Middle frontal gyrus (tissue), 1 donor: ENCODE data around the gene NTN4.
"Not testable (repeated sequence)": the region's sequence is repeated elsewhere in the genome, so short reads cannot be mapped to it uniquely, and the experiment has no call there.

Source experiments
- DNase-seq: peaks from one replicate; pipeline ENCODE4 v3.0.0-alpha.2; 2015; ENCODE audit warnings: low spot score; ENCODE audit errors: extremely low spot score

Gene NTN4

DNA sequence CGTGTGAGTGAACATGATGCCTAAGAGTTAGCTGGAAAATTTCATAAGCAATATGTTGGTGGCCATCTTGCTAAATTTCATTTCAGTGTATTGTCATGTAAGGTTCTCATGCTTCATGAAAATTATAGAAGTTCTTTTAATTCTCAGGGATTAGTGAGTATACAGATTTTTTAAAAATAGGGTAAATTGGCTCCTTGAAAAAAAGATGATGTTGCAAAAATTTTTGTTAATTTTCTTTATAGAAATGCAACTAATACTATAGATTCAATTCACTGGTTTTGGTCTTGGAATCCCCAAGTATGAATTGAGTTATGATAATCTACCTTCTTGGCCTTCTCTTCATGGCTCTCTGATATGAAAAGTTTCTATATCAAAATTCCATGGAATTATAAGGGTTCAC, 75.4 kb downstream of the NTN4 start:
- DNase-seq = no peak

DNA sequence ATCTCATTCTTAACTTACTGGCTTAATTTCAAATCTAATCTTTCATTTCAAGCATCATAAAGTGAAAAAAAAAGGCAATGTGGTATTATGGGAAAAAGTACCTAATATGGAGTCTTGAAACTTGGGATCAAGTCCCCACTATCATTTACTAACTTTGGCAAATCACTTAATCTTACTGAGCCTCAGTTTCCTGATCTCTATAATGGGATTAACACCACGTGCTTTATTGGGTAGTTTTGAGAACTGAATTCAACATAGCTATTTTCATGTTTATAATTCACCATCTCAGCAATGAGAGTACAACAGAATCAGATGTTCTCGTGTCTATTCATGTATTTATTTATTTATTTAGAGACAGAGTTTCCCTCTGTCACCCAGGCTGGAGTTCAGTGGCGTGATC, 78.3 kb downstream of the NTN4 start:
- DNase-seq = no peak

DNA sequence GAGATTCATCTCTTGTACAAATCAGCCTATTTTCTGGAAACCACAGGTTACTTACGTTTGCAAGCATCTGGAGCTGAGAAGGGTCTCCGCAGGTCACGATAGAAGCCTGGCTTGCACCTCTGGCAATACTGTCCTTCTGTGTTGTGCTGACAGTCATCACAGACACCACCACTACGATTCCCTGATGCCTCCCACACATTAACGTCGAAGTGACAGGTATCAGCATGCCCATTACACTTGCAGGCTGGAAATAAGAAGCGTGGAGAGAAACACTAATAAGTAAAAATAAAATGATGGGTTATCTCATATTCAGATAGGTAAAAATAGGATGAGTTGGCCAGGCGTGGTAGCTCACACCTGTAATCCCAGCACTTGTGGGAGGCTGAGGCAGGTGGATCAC, 80.2 kb downstream of the NTN4 start:
- no peak for DNase-seq

DNA sequence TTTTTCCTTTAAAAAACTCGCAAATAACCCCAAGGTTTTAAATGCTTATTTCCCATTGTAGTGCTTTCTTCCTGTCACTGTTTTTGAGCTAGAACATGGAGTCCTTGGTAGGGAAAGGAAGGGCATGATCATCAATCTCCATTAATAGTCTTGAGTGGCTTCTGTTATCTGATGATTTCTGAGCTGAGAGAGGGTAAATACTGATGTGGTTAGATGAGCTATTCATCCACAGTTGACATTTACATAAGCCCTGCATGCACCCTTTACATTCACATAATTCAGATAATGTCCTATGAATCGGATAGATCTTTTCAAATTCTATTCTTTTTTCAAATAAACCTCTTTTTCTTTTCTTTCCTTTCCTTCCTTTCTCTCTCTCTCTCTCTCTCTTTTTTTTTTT, 81.4 kb downstream of the NTN4 start:
- no peak for DNase-seq

DNA sequence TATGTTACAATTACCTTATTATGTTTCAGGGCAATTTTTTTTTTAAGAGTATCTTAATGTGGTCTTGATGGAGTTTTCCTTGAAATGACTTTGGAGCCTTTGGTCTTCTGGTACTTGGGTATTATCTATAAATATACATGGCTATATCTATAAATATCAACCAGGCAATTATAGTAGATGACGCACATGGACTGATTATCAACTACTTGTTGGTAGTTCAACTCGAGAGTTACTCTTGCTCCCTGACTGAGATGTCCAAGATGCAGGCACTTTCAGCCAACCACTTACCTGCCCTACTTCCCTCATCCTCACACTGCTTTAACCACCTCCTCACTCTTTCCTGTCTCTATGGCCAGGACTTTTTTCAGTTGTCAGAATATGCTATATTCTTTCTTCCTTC, 85.4 kb downstream of the NTN4 start:
- no peak for DNase-seq

DNA sequence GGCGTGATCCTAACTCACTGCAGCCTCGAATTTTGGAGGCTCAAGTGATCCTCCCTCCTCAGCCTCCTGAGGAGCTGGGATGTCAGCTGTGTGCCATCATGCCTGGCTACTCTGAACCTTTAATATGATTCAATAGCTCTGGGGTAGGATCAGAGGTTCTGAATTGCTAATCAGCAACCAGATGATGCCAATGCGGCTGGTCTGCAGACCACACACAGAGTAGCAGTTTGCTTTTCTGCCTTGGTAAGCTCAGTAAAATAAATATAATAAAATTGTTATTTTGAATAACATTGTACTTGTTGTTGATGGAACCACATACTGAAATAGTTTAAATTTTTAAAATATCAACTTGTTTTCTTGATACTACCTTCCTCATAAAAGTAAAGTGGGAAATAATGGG, 86.6 kb downstream of the NTN4 start:
- no peak for DNase-seq

DNA sequence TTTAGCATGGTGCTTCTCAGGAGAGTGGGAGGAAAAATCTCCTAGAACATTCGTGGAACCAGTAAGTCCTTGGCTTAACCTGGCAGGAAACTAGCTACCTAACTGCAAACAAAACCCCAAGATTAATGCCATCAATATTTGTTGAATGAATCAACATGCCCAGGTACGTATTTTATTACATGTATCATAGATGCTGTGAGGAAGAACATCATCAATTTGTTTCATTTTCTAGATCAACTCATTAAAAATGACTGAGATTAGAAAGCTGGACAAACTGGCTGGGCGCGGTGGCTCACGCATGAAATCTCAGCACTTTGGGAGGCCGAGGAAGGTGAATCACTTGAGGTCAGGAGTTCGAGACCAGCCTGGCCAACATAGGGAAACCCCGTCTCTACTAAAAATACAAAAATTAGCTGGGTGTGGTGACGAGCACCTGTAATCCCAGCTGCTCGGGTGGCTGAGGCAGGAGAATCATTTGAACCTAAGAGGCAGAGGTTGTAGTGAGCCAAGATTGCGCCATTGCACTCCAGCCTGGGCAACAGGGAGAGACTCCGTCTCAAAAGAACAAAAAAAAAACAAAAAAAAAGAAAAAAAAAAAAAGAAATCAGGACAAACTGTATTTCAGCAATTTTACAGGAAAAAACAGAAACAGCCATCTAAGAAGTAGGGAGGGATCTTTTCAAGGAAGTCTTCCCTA, 88.7 kb downstream of the NTN4 start:
- DNase-seq = no peak

DNA sequence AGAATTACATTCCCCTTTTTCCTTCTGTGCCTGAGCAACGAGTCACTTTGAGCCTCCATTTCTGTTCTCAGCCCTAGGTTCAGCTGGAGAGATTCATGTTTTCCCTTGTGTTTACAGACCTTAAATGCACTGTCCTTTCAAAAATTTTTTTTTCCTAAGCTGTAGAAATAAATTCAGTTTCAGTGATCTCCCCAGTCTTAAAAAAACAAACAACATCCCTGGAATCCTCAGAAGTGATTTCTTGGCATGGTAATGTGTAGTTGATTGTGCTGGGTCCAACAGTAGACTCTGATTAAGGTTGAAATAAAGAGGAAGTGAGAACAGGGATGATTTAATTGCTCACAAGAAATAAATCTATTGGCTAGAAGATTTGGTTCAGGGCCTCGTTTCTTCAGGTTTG, 89.3 kb downstream of the NTN4 start:
- DNase-seq = no peak

DNA sequence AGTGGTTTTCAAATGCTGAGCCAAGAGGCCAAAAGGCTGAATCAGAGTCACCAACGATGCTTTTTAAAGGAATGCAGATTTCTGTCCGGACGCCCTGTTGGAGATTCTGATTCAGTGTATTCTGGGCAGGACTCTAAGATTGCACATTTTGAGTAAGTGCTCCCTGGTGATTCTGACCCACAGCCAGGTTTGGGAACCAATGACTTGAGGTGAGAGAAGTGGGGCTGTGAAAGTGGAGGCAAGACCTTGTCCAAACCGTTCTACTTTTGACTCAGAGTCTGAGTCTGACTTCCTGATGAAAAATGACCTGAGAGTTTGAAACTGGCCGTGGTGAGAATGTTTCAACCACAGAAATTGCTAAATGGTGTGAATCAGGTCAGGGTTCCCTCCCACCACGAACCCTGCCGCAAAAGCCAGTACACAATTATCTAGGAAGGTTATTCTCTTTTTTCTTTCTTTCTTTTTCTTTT, 90.2 kb downstream of the NTN4 start:
- no peak for DNase-seq

DNA sequence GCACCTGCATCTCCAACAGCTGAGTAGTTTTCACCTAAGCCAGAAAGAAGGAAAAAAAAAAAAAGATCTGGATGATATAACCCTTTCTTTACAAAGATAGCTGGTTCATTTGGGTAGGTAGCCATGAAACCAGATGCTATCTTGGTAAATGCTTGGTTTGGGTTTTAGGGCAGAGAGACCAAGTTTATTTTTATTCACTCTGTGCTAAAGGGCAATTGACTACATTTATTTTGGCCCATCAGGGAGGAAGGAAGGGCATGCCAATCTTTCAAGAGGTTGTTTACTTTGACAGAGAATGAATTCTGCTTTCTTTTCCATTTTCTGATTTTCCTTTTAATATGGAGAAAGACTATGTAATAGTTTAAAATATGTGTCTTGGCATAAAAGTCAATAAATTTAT, 91.0 kb downstream of the NTN4 start:
- no peak for DNase-seq

DNA sequence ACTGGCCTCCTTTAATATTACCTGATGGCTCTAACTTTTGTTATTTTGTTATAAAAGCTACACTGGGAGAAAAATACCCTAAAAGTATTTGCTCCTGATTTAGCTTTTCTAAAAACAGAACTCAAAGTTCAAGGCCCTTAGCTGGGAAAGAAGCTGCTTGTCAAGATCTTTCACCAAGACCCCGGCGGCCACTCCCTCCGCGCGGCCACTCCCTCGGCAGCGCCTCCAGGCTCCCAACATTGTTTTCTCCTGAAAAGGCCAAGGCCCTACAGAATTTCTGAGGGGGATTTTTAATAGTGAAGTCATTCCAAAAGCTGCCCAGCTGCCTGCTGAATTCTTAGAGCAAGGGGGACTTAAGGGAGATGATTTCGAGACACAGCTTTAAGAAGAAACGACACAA, 96.4 kb downstream of the NTN4 start:
- DNase-seq = no peak

DNA sequence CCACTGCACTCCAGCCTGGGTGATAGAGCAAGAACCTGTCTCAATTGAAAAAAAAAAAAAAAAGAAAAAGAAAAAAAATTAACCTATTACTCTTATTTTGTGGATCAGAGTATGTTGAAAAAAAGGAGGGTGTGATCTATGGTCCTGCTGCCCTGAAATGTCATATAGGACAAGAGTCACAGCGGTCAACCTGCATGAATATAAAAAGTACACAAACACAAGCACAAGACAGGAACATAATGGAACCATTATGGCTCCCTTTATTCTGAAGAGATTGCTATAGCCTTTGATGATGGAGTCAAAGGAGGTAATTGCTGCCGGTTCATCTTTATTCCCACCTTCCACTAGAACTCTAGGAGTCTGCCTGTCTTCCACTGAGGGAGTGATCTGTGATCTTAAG, 96.9 kb downstream of the NTN4 start:
- DNase-seq = no peak

DNA sequence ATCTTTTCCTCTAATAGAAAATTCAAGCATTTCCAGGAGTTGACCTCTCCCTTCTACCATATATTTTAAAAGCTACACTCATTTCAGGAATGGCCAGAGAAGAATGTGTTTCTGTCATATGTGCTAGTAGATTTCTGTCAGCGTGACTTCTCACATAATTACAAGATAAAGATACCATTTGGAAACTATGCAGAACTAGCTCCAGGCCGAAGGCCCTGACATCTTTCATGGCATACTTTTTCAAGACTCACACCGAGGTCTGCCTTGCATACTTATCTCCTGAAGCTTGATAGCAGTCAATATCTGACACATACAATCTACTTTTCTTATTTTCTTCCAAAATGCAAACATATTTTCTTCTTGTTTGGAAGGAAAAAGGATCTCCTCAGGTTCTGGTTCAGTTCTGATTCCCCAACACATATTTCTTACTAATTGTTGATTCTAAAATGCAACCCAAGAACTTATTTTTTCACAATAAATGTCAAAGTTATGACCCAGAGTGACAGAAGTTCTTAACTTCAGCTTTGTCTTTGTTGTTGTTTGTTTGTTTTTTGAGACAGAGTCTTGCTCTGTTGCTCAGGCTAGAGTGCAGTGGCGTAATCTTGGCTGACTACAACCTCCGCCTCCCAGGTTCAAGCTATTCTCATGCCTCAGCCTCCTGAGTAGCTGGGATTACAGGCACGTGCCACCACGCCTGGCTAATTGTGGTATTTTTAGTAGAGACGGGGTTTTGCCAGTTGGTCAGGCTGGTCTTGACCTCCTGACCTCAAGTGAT, 99.5 kb downstream of the NTN4 start:
- no peak for DNase-seq

DNA sequence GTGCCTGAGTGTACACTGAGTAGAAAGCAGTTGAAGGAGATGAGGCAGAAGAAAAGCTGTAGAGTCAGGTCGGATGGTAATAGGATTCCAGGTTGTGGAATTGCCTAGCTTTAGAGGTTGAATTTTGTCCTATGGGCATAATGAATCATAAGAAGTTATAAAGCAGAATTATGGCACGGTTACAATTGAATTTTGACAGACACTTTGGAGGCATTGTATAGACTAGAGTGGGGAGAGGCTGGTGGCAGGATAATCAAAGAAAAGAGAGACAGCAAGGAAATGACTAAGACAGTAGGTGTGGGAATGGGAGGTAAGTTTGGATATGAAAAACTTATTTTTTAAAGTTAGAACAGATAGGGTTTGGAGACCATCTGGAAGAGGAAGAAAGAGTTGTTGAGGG, 102.6 kb downstream of the NTN4 start:
- DNase-seq = no peak

DNA sequence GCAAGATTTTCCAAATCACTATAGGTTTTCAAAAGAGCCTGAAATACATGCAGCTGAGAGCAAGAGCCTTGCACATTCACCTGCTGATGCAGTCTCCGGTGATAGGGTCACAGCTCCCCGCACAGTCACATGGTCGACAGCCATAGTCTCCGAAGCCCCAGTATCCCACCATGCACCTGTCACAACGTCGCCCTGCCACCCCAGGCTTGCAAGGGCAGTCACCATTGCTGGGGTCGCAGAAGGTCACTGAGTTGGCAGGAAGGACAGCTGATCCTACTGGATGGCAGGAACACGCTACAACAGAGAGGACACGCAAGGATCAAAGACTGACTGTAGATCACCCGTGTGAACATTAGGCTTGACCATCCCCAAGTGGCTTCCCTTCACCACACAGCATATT, 107.1 kb downstream of the NTN4 start:
- no peak for DNase-seq

DNA sequence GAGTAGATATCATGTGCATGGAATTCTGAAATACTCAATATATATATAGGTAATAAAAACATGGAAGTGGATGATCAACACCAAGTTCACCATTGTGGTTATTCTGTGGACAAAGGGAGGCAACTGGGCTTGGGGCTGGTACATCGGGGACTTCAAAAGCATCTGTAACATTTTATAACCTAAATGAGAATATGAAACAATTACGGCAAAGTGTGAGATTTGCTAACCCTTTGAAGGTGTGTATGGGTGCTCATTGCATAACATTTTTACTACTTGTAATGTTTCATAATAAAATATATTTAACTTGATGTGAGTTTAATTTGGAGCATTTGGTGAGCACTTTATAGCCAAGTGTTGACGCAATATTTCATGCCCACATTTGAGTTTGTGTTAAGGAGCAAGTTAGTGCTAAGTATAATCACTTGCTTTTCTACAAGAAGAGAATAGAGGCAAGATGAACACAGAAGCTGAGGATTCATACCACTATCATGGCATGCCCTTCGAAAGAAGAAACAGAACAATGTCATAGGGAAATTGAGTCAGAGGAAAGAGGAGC, 109.3 kb downstream of the NTN4 start:
- DNase-seq = peak; percentile 4

DNA sequence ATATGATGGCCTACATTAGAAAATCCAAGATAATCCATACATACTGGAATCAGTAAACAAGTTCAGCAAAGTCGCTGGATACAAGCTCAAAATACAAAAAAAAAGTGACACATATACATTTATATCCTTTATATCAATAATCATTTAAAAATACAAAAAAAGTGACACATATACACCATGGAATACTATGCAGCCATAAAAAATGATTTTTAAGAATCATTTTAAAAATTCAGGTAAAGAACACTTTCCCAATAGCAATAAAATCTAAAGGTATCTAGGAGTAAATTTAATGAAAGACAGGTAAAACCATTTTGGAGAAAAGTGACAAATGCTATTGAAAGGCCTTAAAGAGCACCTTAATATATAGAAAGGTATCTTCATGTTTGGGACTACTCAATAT, 111.9 kb downstream of the NTN4 start:
- DNase-seq = no peak

DNA sequence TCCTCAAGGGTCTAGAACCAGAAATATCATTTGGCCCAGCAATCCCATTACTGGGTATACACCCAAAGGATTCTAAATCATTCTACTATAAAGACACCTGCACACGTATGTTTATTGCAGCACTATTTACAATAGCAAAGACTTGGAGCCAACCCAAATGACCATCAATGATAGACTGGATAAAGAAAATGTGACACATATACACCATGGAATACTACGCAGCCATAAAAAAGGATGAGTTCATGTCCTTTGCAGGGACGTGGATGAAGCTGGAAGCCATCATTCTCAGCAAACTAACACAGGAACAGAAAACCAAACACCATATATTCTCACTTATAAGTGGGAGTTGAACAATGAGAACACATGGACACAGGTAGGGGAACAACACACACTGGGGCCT, 112.8 kb downstream of the NTN4 start:
- not testable (repeated sequence) for DNase-seq

DNA sequence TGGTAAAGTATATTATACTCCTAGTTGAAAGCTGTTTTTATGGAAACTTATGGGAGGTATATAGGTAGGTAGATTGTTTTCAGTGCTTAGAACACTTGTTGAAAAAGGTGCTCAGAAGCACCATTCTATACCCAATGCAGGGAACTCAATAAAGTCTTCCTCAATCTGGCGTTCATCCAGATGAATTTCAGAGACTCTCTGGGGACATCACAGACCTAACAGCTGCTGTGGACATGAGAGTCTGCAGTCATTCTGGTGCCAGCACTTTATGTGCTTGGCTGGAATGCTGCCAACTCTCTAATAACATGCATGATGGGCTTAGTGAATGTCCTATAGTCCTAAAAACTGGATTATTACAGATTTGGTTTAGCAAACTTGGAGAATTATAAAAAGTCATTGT, 115.9 kb downstream of the NTN4 start:
- DNase-seq = no peak

DNA sequence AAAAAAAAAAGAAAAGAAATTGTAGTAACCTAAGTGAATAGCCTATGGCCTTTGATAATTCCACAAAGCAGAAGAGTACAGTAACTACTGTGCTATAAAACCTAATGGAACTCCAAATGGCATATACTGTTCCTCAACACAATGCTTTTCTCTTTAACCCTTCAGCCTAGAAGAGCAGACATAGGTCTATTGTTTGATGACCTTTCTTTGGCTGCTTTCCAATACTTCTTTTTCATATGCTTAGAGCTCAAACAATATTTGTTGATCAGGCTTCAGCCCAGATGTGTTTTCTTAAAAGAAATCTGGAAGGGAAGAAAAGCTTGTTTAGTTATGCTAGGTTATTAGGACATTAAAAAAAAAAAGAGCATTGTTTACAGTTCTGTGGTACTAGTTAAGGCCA, 116.4 kb downstream of the NTN4 start:
- no peak for DNase-seq

DNA sequence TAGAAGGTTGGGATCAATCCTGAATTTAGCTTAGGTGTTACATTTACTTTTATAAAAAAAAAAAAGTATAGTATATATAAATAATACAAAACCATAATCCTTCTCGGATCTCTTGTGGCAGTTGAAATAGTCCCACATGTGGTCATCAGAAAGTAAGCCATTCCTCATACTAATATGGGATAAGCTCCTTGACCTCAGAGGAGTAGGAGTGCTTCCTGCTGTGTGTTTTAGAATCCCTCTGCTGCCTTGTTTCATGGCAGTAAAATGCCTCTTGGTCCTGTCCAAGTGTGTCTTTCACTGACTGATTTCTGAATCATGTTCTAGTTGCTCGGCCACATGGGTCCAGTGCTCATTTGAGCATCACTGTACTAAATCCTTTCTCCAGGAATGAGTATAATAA, 117.0 kb downstream of the NTN4 start:
- DNase-seq = no peak

DNA sequence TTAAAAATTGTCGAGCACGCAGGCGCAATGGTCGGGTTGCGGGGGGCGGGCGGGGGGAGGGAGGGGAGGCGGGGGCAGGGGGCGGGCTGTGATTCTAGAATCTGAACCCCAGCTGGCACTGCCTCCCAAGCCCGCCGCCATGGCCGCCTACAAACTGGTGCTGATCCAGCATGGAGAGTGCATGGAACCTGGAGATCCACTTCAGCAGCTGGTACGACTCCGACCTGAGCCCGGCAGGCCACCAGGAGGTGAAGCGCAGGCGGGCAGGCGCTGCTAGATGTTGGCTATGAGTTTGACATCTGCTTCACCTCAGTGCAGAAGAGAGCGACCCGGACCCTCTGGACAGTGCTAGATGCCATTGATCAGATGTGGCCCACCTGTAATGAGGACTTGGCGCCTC, 118.4 kb downstream of the NTN4 start:
- no peak for DNase-seq

DNA sequence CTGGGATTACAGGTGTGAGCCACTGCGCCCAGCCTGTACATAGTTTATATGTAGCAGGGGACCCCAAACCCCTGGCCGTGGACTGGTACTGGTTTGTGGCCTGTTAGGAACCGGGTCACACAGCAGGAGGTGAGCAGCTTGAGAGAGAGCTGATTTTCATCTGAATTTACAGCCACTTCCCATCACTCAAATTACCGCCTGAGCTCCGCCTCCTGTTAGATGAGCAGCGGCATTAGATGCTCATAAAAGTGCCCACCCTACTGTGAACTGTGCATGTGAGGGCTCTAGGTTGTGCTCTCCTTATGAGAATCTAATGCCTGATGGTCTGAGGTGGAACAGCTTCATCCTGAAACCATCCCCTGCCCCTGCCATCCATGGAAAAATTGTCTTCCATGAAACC, 119.3 kb downstream of the NTN4 start:
- no peak for DNase-seq
